NK-92 (cell line): Measurements from ENCODE around the gene EXTL1.

ENCODE experiments used
- DNase-seq: peaks from one replicate; lab custom pipeline; 2025; ENCODE audit not compliant: unreplicated experiment; lab: John Stamatoyannopoulos, UW

EXTL1 gene

GRCh38 chr1:26066857-26067256 is 45.3 kb downstream of the EXTL1 start:
- DNase-seq = no peak

GRCh38 chr1:26067432-26067911 is 45.9 kb downstream of the EXTL1 start, which contains the start of gene TRIM63:
Gene TRIM63 (minus strand): TSS chr1:26067630. CDS start chr1:26067494, 136 bp downstream.
- DNase-seq = no peak

- DNase-seq = no peak
Measured at GRCh38 chr1:26069941-26070295, 48.3 kb downstream of the EXTL1 start.

GRCh38 chr1:26070296-26070962 is 48.9 kb downstream of the EXTL1 start:
- DNase-seq = no peak

- DNase-seq = no peak
Measured at GRCh38 chr1:26070963-26071342, 49.4 kb downstream of the EXTL1 start.

GRCh38 chr1:26072305-26072704 is 50.7 kb downstream of the EXTL1 start:
- no peak for DNase-seq

GRCh38 chr1:26075421-26076144 is 54.0 kb downstream of the EXTL1 start:
- DNase-seq = no peak

- no peak for DNase-seq
Measured at GRCh38 chr1:26077524-26077923, 55.9 kb downstream of the EXTL1 start.

- DNase-seq = no peak
Measured at GRCh38 chr1:26078286-26079177, 57.0 kb downstream of the EXTL1 start.

GRCh38 chr1:26079178-26079563 is 57.6 kb downstream of the EXTL1 start:
- DNase-seq = no peak

GRCh38 chr1:26079960-26080814 is 58.6 kb downstream of the EXTL1 start:
- no peak for DNase-seq

GRCh38 chr1:26081267-26082019 is 59.9 kb downstream of the EXTL1 start:
- no peak for DNase-seq

GRCh38 chr1:26082020-26082350 is 60.4 kb downstream of the EXTL1 start:
- no peak for DNase-seq

GRCh38 chr1:26083208-26083607 is 61.6 kb downstream of the EXTL1 start:
- no peak for DNase-seq

GRCh38 chr1:26084091-26084561 is 62.6 kb downstream of the EXTL1 start:
- DNase-seq = no peak

- no peak for DNase-seq
Measured at GRCh38 chr1:26084844-26085243, 63.3 kb downstream of the EXTL1 start.
